Nephron (organoid): Measurements from ENCODE around the gene SLC37A2.

ENCODE experiments used
- H3K27ac Mint-ChIP-seq, 3 experiments: 2 replicates each; pipeline ENCODE4 v1.8.0; 2020; ENCODE audit warnings: mixed read lengths in 3 of 3, mild to moderate bottlenecking in 2 of 3, moderate library complexity in 1 of 3
- H3K27me3 Mint-ChIP-seq: 2 replicates; pipeline ENCODE4 v1.8.0; 2021; ENCODE audit warnings: low read depth, mild to moderate bottlenecking, moderate library complexity, mixed read lengths
- H3K36me3 Mint-ChIP-seq: 2 replicates; pipeline ENCODE4 v1.8.0; 2020; ENCODE audit warnings: low read depth, mixed read lengths
- H3K4me1 Mint-ChIP-seq: 2 replicates; pipeline ENCODE4 v1.8.0; 2020; ENCODE audit warnings: mixed read lengths
- H3K4me3 Mint-ChIP-seq, 3 experiments: 2 replicates each; pipeline ENCODE4 v1.8.0; 2020; ENCODE audit warnings: mild to moderate bottlenecking in 3 of 3, mixed read lengths in 3 of 3, moderate library complexity in 2 of 3
- H3K9me3 Mint-ChIP-seq: 2 replicates; pipeline ENCODE4 v1.8.0; 2020; ENCODE audit warnings: mixed read lengths
- TF ChIP-seq, protein P1 (sequence below), 3 experiments: fragments of 200-600 bp; sonication (generic); IDR thresholded peaks; one replicate each; pipeline ENCODE4 v1.5.0; 2021; ENCODE audit warnings: antibody characterized with exemption in 3 of 3; ENCODE audit not compliant: unreplicated experiment in 3 of 3

SLC37A2 gene

DNA sequence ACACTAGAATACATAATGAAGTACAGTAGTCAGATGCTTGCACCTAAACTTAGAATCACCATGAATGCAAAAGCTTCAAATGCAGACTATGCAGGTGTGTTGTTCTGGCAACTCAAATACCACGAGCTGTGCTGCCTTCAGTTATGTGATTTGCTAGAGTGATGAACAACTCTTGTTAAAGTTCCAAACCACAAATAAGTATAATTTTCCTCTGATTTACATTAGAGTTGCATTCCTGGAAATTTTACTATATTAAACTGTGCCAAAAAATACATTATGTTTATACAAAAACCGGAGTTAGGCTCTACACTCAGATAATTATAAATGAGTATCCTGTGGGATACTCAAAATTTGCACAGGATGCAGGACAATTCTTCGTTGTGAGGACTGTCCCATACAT is 45.4 kb downstream of the SLC37A2 start:
- Mint-ChIP-seq H3K9me3 (peaks cover 10% of the 10 kb centered on the region), H3K27me3 (no peaks in the 10 kb centered on the region), H3K27ac (no peak overlapping the region), H3K36me3 (peaks cover 33% of the 10 kb centered on the region), H3K4me3 (peak overlapping the region in 1 of 3 experiments; percentile 52), H3K4me1 (peaks cover 14% of the 10 kb centered on the region)
- TF ChIP-seq, protein P1, sequence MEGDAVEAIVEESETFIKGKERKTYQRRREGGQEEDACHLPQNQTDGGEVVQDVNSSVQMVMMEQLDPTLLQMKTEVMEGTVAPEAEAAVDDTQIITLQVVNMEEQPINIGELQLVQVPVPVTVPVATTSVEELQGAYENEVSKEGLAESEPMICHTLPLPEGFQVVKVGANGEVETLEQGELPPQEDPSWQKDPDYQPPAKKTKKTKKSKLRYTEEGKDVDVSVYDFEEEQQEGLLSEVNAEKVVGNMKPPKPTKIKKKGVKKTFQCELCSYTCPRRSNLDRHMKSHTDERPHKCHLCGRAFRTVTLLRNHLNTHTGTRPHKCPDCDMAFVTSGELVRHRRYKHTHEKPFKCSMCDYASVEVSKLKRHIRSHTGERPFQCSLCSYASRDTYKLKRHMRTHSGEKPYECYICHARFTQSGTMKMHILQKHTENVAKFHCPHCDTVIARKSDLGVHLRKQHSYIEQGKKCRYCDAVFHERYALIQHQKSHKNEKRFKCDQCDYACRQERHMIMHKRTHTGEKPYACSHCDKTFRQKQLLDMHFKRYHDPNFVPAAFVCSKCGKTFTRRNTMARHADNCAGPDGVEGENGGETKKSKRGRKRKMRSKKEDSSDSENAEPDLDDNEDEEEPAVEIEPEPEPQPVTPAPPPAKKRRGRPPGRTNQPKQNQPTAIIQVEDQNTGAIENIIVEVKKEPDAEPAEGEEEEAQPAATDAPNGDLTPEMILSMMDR (IDR thresholded peaks at IDR 0.05; ENCODE audit: unreplicated experiment in 3 of 3): no peak

DNA sequence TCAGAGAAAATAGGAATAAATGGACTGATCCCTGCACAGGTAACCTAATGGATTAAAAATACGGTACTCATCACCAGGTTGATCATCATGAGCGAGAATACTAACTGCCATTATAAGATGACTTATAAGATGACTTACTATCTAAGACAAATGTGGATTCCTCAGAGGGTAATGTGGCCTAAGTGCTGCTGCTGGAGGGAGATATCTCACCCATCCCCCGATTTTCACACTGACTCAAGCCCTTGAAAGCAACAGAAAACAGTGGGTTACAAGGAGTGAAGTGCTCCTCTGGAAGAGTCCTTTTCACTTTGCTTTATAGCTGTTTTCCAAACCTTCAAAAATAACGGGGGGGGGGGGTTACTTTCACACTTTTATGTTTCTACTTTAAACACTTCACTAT is 47.4 kb downstream of the SLC37A2 start:
- Mint-ChIP-seq H3K36me3 (peaks cover 15% of the 10 kb centered on the region), H3K27me3 (no peaks in the 10 kb centered on the region), H3K4me1 (peaks cover 14% of the 10 kb centered on the region), H3K9me3 (peaks cover 11% of the 10 kb centered on the region), H3K27ac (peak overlapping the region; percentile 30 to 97 (median 80)), H3K4me3 (peak overlapping the region; percentile 93 to 99 (median 96))
- TF ChIP-seq, protein P1 (IDR thresholded peaks at IDR 0.05; ENCODE audit: unreplicated experiment in 3 of 3): no peak

DNA sequence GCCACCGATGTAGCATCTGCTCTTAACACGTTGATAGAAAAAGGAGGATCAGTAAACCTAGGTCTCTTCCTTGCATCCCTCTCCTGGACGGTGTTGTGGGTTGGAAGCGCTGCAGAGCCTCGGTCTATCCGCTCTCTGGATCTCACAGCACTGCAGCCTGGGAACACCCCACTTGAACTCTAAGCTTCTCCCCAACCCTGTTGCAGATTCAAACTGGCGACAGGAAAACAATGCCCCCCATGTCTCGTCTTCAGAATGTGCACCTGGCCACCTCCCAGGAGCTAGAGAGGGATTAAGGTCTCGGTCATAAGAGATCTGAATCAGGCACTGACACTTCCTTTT is 47.9 kb downstream of the SLC37A2 start:
- Mint-ChIP-seq H3K36me3 (peaks cover 11% of the 10 kb centered on the region), H3K9me3 (peaks cover 11% of the 10 kb centered on the region), H3K27me3 (no peaks in the 10 kb centered on the region), H3K4me3 (peak overlapping the region; percentile 93 to 99 (median 96)), H3K4me1 (peaks cover 14% of the 10 kb centered on the region), H3K27ac (peak overlapping the region; percentile 80 to 97 (median 93))
- TF ChIP-seq, protein P1 (IDR thresholded peaks at IDR 0.05; ENCODE audit: unreplicated experiment in 3 of 3): no peak

DNA sequence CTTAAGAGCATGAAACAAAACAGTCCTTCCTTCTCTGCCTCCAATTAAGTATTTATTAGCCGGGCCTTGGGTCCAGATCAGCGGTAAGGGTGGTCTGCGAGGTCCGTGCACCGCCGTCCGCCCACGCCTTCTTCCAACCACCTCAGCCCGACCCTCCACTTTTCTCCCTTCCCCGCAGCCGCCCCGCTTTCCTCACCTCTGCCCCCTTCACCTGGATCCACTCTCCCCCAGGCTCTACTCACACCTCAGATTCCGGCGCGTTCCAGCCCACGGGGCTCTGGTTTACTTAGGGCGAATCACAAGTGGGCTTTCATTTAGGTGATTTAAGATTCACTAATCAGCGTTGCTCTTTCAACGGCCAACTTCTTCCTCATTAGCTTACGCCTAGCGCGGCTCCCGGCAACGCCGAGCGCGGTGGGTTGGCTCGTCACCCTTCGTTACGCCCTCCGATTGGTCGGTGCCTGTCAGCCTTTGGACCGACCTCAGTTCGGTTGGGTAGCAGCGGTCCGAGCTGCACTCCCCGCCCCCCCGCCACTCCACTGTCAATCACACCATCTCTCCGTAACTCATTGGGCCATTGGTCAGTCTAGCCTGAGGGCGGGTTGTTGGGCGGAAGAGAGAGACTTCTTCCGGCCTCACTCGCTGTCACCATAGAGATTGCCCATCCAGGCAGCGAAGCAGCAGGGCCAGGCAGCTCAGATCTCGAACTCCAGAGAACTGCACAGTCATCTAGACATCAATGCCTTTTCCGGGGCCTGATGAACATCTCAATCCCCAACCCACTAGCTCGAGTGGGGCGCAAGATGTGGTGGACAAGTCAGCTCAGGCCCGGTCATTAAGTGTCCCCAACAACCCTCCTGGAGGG is 48.5 kb downstream of the SLC37A2 start, which contains the start of gene TMEM218:
TSS of gene TMEM218 (minus strand) at position 284 of the 865 bp plus-strand sequence. CDS start 9,385 bp downstream, outside the sequence.
- Mint-ChIP-seq H3K9me3 (peaks cover 11% of the 10 kb centered on the region), H3K4me3 (peak within 1 kb of the TSS; percentile 93 to 99 (median 96))

DNA sequence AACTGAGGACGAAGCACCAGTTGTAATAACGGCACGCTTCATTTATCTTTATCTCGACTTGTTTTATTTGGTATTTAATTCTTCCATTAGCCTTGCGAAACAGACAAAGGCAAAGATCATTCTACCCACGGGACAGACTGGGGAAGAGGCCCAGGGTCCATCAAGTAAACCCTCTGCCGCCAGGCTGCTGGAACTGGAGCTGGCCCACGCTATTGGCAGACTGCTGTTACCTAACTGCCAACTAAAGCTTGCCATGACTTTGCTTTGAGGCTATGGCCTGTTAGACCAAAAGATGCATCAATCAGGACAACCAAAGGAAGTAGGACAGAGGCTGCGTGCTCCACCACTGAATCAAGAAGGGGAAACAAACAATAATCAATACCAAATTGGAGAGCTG is 49.1 kb downstream of the SLC37A2 start:
- Mint-ChIP-seq H3K27me3 (no peaks in the 10 kb centered on the region), H3K4me3 (peak overlapping the region; percentile 93 to 99 (median 96)), H3K36me3 (peaks cover under 1% of the 10 kb centered on the region), H3K27ac (peak overlapping the region; percentile 80 to 97 (median 93)), H3K4me1 (peaks cover 14% of the 10 kb centered on the region), H3K9me3 (peaks cover 11% of the 10 kb centered on the region)
- TF ChIP-seq, protein P1 (IDR thresholded peaks at IDR 0.05; ENCODE audit: unreplicated experiment in 3 of 3): no peak

More for the DNA sequence above, 48.5 kb downstream of the SLC37A2 start, which contains the start of gene TMEM218:
- peaks cover 6% of the 10 kb centered on the region for H3K36me3 Mint-ChIP-seq
- no peaks in the 10 kb centered on the region for H3K27me3 Mint-ChIP-seq
- H3K4me1 Mint-ChIP-seq: peaks cover 14% of the 10 kb centered on the region
- peak within 1 kb of the TSS; percentile 80 to 97 (median 93) for H3K27ac Mint-ChIP-seq
- TF ChIP-seq, protein P1 (IDR thresholded peaks at IDR 0.05; ENCODE audit: unreplicated experiment in 3 of 3): no peak
